Liver (tissue), 9 donors: ENCODE data around the gene PSMD4. TPM values are rescaled to one million over a fixed set of nuclear protein-coding genes. Genes with fewer than 3 reads are reported as not detected.

Source experiments
- DNase-seq: peaks from one replicate; pipeline ENCODE4 v3.0.0-alpha.2; 2017; ENCODE audit warnings: low spot score
- H3K27ac ChIP-seq, 2 donors: one replicate each; pipeline ENCODE4 v1.7.0; 2013; ENCODE audit warnings: inconsistent platforms in 2 of 2, low read length in 2 of 2, control low read depth in 1 of 2, low read depth in 1 of 2, mild to moderate bottlenecking in 1 of 2
- H3K27me3 ChIP-seq, 4 donors: one replicate each; pipeline versions ENCODE4 v1.6.1 to v1.7.0; 2013; ENCODE audit warnings: low read length in 3 of 4, inconsistent platforms in 1 of 4, mild to moderate bottlenecking in 1 of 4, moderate library complexity in 1 of 4; ENCODE audit not compliant: control insufficient read depth in 4 of 4, insufficient read depth in 4 of 4
- H3K36me3 ChIP-seq, 4 donors: one replicate each; pipeline versions ENCODE4 v1.6.1 to v1.7.0; 2013; ENCODE audit warnings: low read length in 3 of 4, mild to moderate bottlenecking in 3 of 4, low read depth in 1 of 4, moderate library complexity in 1 of 4; ENCODE audit not compliant: control insufficient read depth in 4 of 4, insufficient read depth in 3 of 4
- H3K4me1 ChIP-seq, 4 donors: one replicate each; pipeline versions ENCODE4 v1.6.1 to v1.7.0; 2013; ENCODE audit warnings: low read length in 3 of 4, mild to moderate bottlenecking in 3 of 4, moderate library complexity in 1 of 4; ENCODE audit not compliant: control insufficient read depth in 4 of 4, insufficient read depth in 4 of 4
- H3K4me3 ChIP-seq, 3 donors: one replicate each; pipeline versions ENCODE4 v1.6.1 to v1.7.0; 2013; ENCODE audit warnings: low read length in 3 of 3, control low read depth in 1 of 3, low read depth in 1 of 3, mild to moderate bottlenecking in 1 of 3
- H3K9ac ChIP-seq, 2 donors: one replicate each; pipeline ENCODE4 v1.7.0; 2013; ENCODE audit warnings: low read length in 2 of 2, mild to moderate bottlenecking in 2 of 2, moderate library complexity in 2 of 2, control low read depth in 1 of 2, low read depth in 1 of 2
- H3K9me3 ChIP-seq, 4 donors: one replicate each; pipeline versions ENCODE4 v1.6.1 to v1.7.0; 2013; ENCODE audit warnings: low read length in 3 of 4; ENCODE audit not compliant: control insufficient read depth in 4 of 4
- ATF3 ChIP-seq: IDR thresholded peaks from 2 replicates; pipeline ENCODE4 v1.6.1; 2016; ENCODE audit warnings: antibody characterized with exemption
- CTCF ChIP-seq: fragments of 150-350 bp; IDR thresholded peaks from 2 replicates; pipeline ENCODE4 v1.5.1; 2017; ENCODE audit warnings: improper control_type of control experiment, low read depth, low read length; ENCODE audit not compliant: missing input control
- EGR1 ChIP-seq, 2 donors: IDR thresholded peaks; 2 replicates each; pipeline ENCODE4 v1.6.1; 2016 to 2018; ENCODE audit warnings: antibody characterized with exemption in 2 of 2, low read depth in 2 of 2
- FOXA1 ChIP-seq: IDR thresholded peaks from 2 replicates; pipeline ENCODE4 v1.6.1; 2016; ENCODE audit warnings: antibody characterized with exemption
- FOXA2 ChIP-seq: IDR thresholded peaks from 2 replicates; pipeline ENCODE4 v1.6.1; 2016; ENCODE audit warnings: antibody characterized with exemption
- GABPA ChIP-seq, 2 donors: IDR thresholded peaks in 1 of 2; conservative IDR thresholded peaks in 1 of 2; 2 replicates each; pipeline ENCODE4 v1.6.1; 2016; ENCODE audit warnings: antibody characterized with exemption in 2 of 2, mild to moderate bottlenecking in 1 of 2, moderate library complexity in 1 of 2
- HNF4A ChIP-seq, 2 donors: conservative IDR thresholded peaks; 2 replicates each; pipeline ENCODE4 v1.6.1; 2016; ENCODE audit warnings: antibody characterized with exemption in 2 of 2, mild to moderate bottlenecking in 2 of 2
- HNF4G ChIP-seq: IDR thresholded peaks from 2 replicates; pipeline ENCODE4 v1.6.1; 2016; ENCODE audit warnings: antibody characterized with exemption
- JUND ChIP-seq, 2 donors: IDR thresholded peaks; 2 replicates each; pipeline ENCODE4 v1.6.1; 2016; ENCODE audit warnings: antibody characterized with exemption in 2 of 2
- MAX ChIP-seq: IDR thresholded peaks from 2 replicates; pipeline ENCODE4 v1.6.1; 2016; ENCODE audit warnings: antibody characterized with exemption
- NR2F2 ChIP-seq: IDR thresholded peaks from 2 replicates; pipeline ENCODE4 v1.6.1; 2016; ENCODE audit warnings: antibody characterized with exemption
- RAD21 ChIP-seq, 2 donors: IDR thresholded peaks; 2 replicates each; pipeline ENCODE4 v1.6.1; 2016; ENCODE audit warnings: antibody characterized with exemption in 2 of 2, mild to moderate bottlenecking in 2 of 2
- REST ChIP-seq: IDR thresholded peaks from 2 replicates; pipeline ENCODE4 v1.6.1; 2016; ENCODE audit warnings: antibody characterized with exemption, mild to moderate bottlenecking
- RXRA ChIP-seq, 2 donors: IDR thresholded peaks; 2 replicates each; pipeline ENCODE4 v1.6.1; 2017 to 2018; ENCODE audit warnings: antibody characterized with exemption in 2 of 2, mild to moderate bottlenecking in 1 of 2
- SP1 ChIP-seq: IDR thresholded peaks from 2 replicates; pipeline ENCODE4 v1.6.1; 2018; ENCODE audit warnings: antibody characterized with exemption, mild to moderate bottlenecking
- TAF1 ChIP-seq: conservative IDR thresholded peaks from 2 replicates; pipeline ENCODE4 v1.6.1; 2016; ENCODE audit warnings: antibody characterized with exemption, mild to moderate bottlenecking
- YY1 ChIP-seq: IDR thresholded peaks from 2 replicates; pipeline ENCODE4 v1.6.1; 2016; ENCODE audit warnings: antibody characterized with exemption, mild to moderate bottlenecking
- ZBTB33 ChIP-seq: IDR thresholded peaks from 2 replicates; pipeline ENCODE4 v1.6.1; 2016; ENCODE audit warnings: antibody characterized with exemption
- WGBS: extraction: QIAGEN DNeasy Blood & Tissue Kit; methylation state at CpG from one replicate; pipeline ENCODE4 v1.1.7; 2013; 5-methylcytosine and 5-hydroxymethylcytosine counted together
- polyA plus RNA-seq, 2 donors: library from polyadenylated mRNA; stranded (reverse) in 1 of 2; unstranded in 1 of 2; fragments of 200-250 nt in 1 of 2; fragments of >200 nt in 1 of 2; fragmentation: Nextera tagmentation in 1 of 2; extraction: Ambion mirVana in 1 of 2; gene quantifications; one replicate each; pipeline versions ENCODE4 v1.2.1 to v1.2.3, GENCODE V29; 2013 to 2015
- total RNA-seq, 2 donors: library from RNA; depleted of rRNA; stranded (reverse); fragments of >200 nt; gene quantifications; one replicate each; pipeline ENCODE4 v1.2.3, GENCODE V29; 2014
- donor health status: healthy.
- donor health status: healthy.
- donor health status: healthy.
- donor health status: healthy.
- donor health status: healthy.

PSMD4 gene
- total and polyA plus RNA-seq, 4 donors = 77.7 to 108 (median 87.0) TPM

- H3K9ac ChIP-seq = peak overlapping the region; percentile 48 to 94
- H3K36me3 ChIP-seq = no peaks in the 10 kb centered on the region
- TF ChIP-seq ZBTB33 (no peak), REST (no peak), HNF4G (no peak), FOXA2 (no peak), TAF1 (no peak), YY1 (no peak), NR2F2 (no peak), EGR1 (IDR thresholded peaks at IDR 0.05; ENCODE audit: low read depth in 2 of 2) (no peak), JUND (IDR thresholded peaks at IDR 0.05) (no peak), FOXA1 (no peak), HNF4A (conservative IDR thresholded peaks at IDR 0.05) (no peak), CTCF (no peak), ATF3 (no peak), SP1 (no peak), RXRA (IDR thresholded peaks at IDR 0.05) (no peak), RAD21 (IDR thresholded peaks at IDR 0.05) (no peak), MAX (no peak), GABPA (IDR thresholded peaks at IDR 0.05 in 1 of 2, conservative IDR thresholded peaks at IDR 0.05 in 1 of 2) (no peak)
- peaks cover 3 to 15% (median 9%) of the 10 kb centered on the region in 4 donors for H3K4me1 ChIP-seq
- WGBS = 33% methylated on average over 10 of the region's 10 CpGs
- no peaks in the 10 kb centered on the region for H3K27me3 ChIP-seq
- DNase-seq = no peak
- peak overlapping the region; percentile 77 to 84 (median 82) for H3K4me3 ChIP-seq
- H3K27ac ChIP-seq = peak overlapping the region; percentile 83
- no peaks in the 10 kb centered on the region for H3K9me3 ChIP-seq
Observed at GRCh38 chr1:151255381-151255780, 847 bp downstream of the PSMD4 start.
